ENCODE results near the gene PERP.

PERP gene

GRCh38 chr6:138073264-138073663 lies 34.0 kb downstream of the PERP start:
- no CpG with 5 or more reads among the region's 1 CpG for WGBS, 2 donors (ENCODE audit: extremely low coverage in 2 of 2, insufficient read length in 2 of 2, insufficient replicate concordance in 1 of 2)
- H3K27ac ChIP-seq (replicated peaks; ENCODE audit: low read length) = no peak overlapping the region
- H3K36me3 ChIP-seq (replicated peaks in 1 of 2; ENCODE audit: control insufficient read depth in 2 of 2, insufficient read depth in 2 of 2, low read length in 2 of 2) = no peaks in the 10 kb centered on the region
- no peaks in the 10 kb centered on the region for H3K79me1 ChIP-seq (ENCODE audit: low read depth, low read length)
- no peak overlapping the region for H2BK15ac ChIP-seq (ENCODE audit: low read length)
- H2AK5ac ChIP-seq (ENCODE audit: low read depth, low read length) = no peak overlapping the region
- no peak overlapping the region for H3K9ac ChIP-seq (ENCODE audit: low read depth, low read length, poor library complexity)
- no peak overlapping the region for H3K18ac ChIP-seq (ENCODE audit: low read length)
- DNase-seq (ENCODE audit: low spot score) = no peak
- H3K4ac ChIP-seq (ENCODE audit: low read length) = no peak overlapping the region
- H2BK120ac ChIP-seq (ENCODE audit: low read depth, low read length) = no peak overlapping the region
- H3K23ac ChIP-seq (ENCODE audit: low read depth, low read length, poor library complexity) = no peak overlapping the region
- no peaks in the 10 kb centered on the region for H3K4me1 ChIP-seq (ENCODE audit: control insufficient read depth in 2 of 2, insufficient read depth in 1 of 2, low read depth in 1 of 2, low read length in 2 of 2)
- H2AFZ ChIP-seq (ENCODE audit: low read length) = no peak overlapping the region
- H3K14ac ChIP-seq (ENCODE audit: low read length) = no peak overlapping the region
- no peaks in the 10 kb centered on the region for H3K27me3 ChIP-seq (ENCODE audit: control insufficient read depth in 3 of 3, insufficient read depth in 3 of 3, low read depth in 1 of 3, low read length in 3 of 3)
- peaks cover 0 to 2% of the 10 kb centered on the region in 2 donors for H3K9me3 ChIP-seq (replicated peaks in 1 of 2; ENCODE audit: control insufficient read depth in 2 of 2, insufficient read depth in 1 of 2, low read depth in 1 of 2, low read length in 2 of 2)
- no peak overlapping the region for H2BK12ac ChIP-seq (ENCODE audit: low read length)
- H4K91ac ChIP-seq (ENCODE audit: low read depth, low read length, poor library complexity) = no peak overlapping the region
- H2BK5ac ChIP-seq (ENCODE audit: low read length) = no peak overlapping the region
- H4K8ac ChIP-seq (ENCODE audit: low read depth, low read length) = no peak overlapping the region
- no peak overlapping the region for H3K4me2 ChIP-seq (ENCODE audit: insufficient read depth, low read length, poor library complexity, severe bottlenecking)
- H3K4me3 ChIP-seq (ENCODE audit: low read length in 2 of 2) = no peak overlapping the region

GRCh38 chr6:138063726-138064125 lies 43.5 kb downstream of the PERP start:
- H3K36me3 ChIP-seq (replicated peaks in 1 of 2; ENCODE audit: control insufficient read depth in 2 of 2, insufficient read depth in 2 of 2, low read length in 2 of 2) = no peaks in the 10 kb centered on the region
- H3K18ac ChIP-seq (ENCODE audit: low read length) = no peak overlapping the region
- H4K91ac ChIP-seq (ENCODE audit: low read depth, low read length, poor library complexity) = no peak overlapping the region
- no peak overlapping the region for H2BK15ac ChIP-seq (ENCODE audit: low read length)
- H3K27me3 ChIP-seq (ENCODE audit: control insufficient read depth in 3 of 3, insufficient read depth in 3 of 3, low read depth in 1 of 3, low read length in 3 of 3) = no peaks in the 10 kb centered on the region
- no peak overlapping the region for H3K27ac ChIP-seq (replicated peaks; ENCODE audit: low read length)
- H3K4me3 ChIP-seq (ENCODE audit: low read length in 2 of 2) = no peak overlapping the region
- no peak overlapping the region for H2BK12ac ChIP-seq (ENCODE audit: low read length)
- H3K14ac ChIP-seq (ENCODE audit: low read length) = no peak overlapping the region
- H3K4me2 ChIP-seq (ENCODE audit: insufficient read depth, low read length, poor library complexity, severe bottlenecking) = no peak overlapping the region
- H2AFZ ChIP-seq (ENCODE audit: low read length) = no peak overlapping the region
- H3K23ac ChIP-seq (ENCODE audit: low read depth, low read length, poor library complexity) = no peak overlapping the region
- WGBS, 2 donors (ENCODE audit: extremely low coverage in 2 of 2, insufficient read length in 2 of 2, insufficient replicate concordance in 1 of 2) = no CpG with 5 or more reads among the region's 2 CpGs
- H3K9me3 ChIP-seq (replicated peaks in 1 of 2; ENCODE audit: control insufficient read depth in 2 of 2, insufficient read depth in 1 of 2, low read depth in 1 of 2, low read length in 2 of 2) = no peaks in the 10 kb centered on the region
- no peak overlapping the region for H3K9ac ChIP-seq (ENCODE audit: low read depth, low read length, poor library complexity)
- no peak overlapping the region for H3K4ac ChIP-seq (ENCODE audit: low read length)
- no peak overlapping the region for H2BK120ac ChIP-seq (ENCODE audit: low read depth, low read length)
- H4K8ac ChIP-seq (ENCODE audit: low read depth, low read length) = no peak overlapping the region
- no peak overlapping the region for H2AK5ac ChIP-seq (ENCODE audit: low read depth, low read length)
- DNase-seq (ENCODE audit: low spot score) = no peak
- no peaks in the 10 kb centered on the region for H3K4me1 ChIP-seq (ENCODE audit: control insufficient read depth in 2 of 2, insufficient read depth in 1 of 2, low read depth in 1 of 2, low read length in 2 of 2)
- H2BK5ac ChIP-seq (ENCODE audit: low read length) = no peak overlapping the region
- no peaks in the 10 kb centered on the region for H3K79me1 ChIP-seq (ENCODE audit: low read depth, low read length)

- Histone ChIP-seq H2BK5ac (ENCODE audit: low read length) (no peak overlapping the region), H3K9me3 (replicated peaks in 1 of 2; ENCODE audit: control insufficient read depth in 2 of 2, insufficient read depth in 1 of 2, low read depth in 1 of 2, low read length in 2 of 2) (peaks cover 0 to 3% of the 10 kb centered on the region in 2 donors), H2BK15ac (ENCODE audit: low read length) (no peak overlapping the region), H3K4me3 (ENCODE audit: low read length in 2 of 2) (no peak overlapping the region), H3K18ac (ENCODE audit: low read length) (no peak overlapping the region), H2AK5ac (ENCODE audit: low read depth, low read length) (no peak overlapping the region), H3K27me3 (ENCODE audit: control insufficient read depth in 3 of 3, insufficient read depth in 3 of 3, low read depth in 1 of 3, low read length in 3 of 3) (no peaks in the 10 kb centered on the region), H3K4me2 (ENCODE audit: insufficient read depth, low read length, poor library complexity, severe bottlenecking) (no peak overlapping the region), H3K14ac (ENCODE audit: low read length) (no peak overlapping the region), H4K8ac (ENCODE audit: low read depth, low read length) (no peak overlapping the region), H3K23ac (ENCODE audit: low read depth, low read length, poor library complexity) (no peak overlapping the region), H3K27ac (replicated peaks; ENCODE audit: low read length) (no peak overlapping the region), H2BK120ac (ENCODE audit: low read depth, low read length) (no peak overlapping the region), H3K79me1 (ENCODE audit: low read depth, low read length) (no peaks in the 10 kb centered on the region), H3K9ac (ENCODE audit: low read depth, low read length, poor library complexity) (no peak overlapping the region), H3K4me1 (ENCODE audit: control insufficient read depth in 2 of 2, insufficient read depth in 1 of 2, low read depth in 1 of 2, low read length in 2 of 2) (no peaks in the 10 kb centered on the region), H2AFZ (ENCODE audit: low read length) (no peak overlapping the region), H3K4ac (ENCODE audit: low read length) (no peak overlapping the region), H4K91ac (ENCODE audit: low read depth, low read length, poor library complexity) (no peak overlapping the region), H3K36me3 (replicated peaks in 1 of 2; ENCODE audit: control insufficient read depth in 2 of 2, insufficient read depth in 2 of 2, low read length in 2 of 2) (no peaks in the 10 kb centered on the region), H2BK12ac (ENCODE audit: low read length) (no peak overlapping the region)
- WGBS, 2 donors (ENCODE audit: extremely low coverage in 2 of 2, insufficient read length in 2 of 2, insufficient replicate concordance in 1 of 2) = no CpG with 5 or more reads among the region's 1 CpG
- DNase-seq (ENCODE audit: low spot score) = no peak
These were observed 52.2 kb downstream of the PERP start for GRCh38 chr6:138054982-138055381.

- Histone ChIP-seq H3K36me3 (replicated peaks in 1 of 2; ENCODE audit: control insufficient read depth in 2 of 2, insufficient read depth in 2 of 2, low read length in 2 of 2) (no peaks in the 10 kb centered on the region), H3K79me1 (ENCODE audit: low read depth, low read length) (no peaks in the 10 kb centered on the region), H3K9ac (ENCODE audit: low read depth, low read length, poor library complexity) (no peak overlapping the region), H3K23ac (ENCODE audit: low read depth, low read length, poor library complexity) (no peak overlapping the region), H3K4me1 (ENCODE audit: control insufficient read depth in 2 of 2, insufficient read depth in 1 of 2, low read depth in 1 of 2, low read length in 2 of 2) (no peaks in the 10 kb centered on the region), H2BK120ac (ENCODE audit: low read depth, low read length) (no peak overlapping the region), H4K8ac (ENCODE audit: low read depth, low read length) (no peak overlapping the region), H3K9me3 (replicated peaks in 1 of 2; ENCODE audit: control insufficient read depth in 2 of 2, insufficient read depth in 1 of 2, low read depth in 1 of 2, low read length in 2 of 2) (peaks cover 0 to 3% of the 10 kb centered on the region in 2 donors), H3K27me3 (ENCODE audit: control insufficient read depth in 3 of 3, insufficient read depth in 3 of 3, low read depth in 1 of 3, low read length in 3 of 3) (no peaks in the 10 kb centered on the region), H2BK12ac (ENCODE audit: low read length) (no peak overlapping the region), H3K14ac (ENCODE audit: low read length) (no peak overlapping the region), H3K4me3 (ENCODE audit: low read length in 2 of 2) (no peak overlapping the region), H3K27ac (replicated peaks; ENCODE audit: low read length) (no peak overlapping the region), H3K4me2 (ENCODE audit: insufficient read depth, low read length, poor library complexity, severe bottlenecking) (no peak overlapping the region), H2BK5ac (ENCODE audit: low read length) (no peak overlapping the region), H3K18ac (ENCODE audit: low read length) (no peak overlapping the region), H2BK15ac (ENCODE audit: low read length) (no peak overlapping the region), H4K91ac (ENCODE audit: low read depth, low read length, poor library complexity) (no peak overlapping the region), H2AK5ac (ENCODE audit: low read depth, low read length) (no peak overlapping the region), H3K4ac (ENCODE audit: low read length) (no peak overlapping the region), H2AFZ (ENCODE audit: low read length) (no peak overlapping the region)
- WGBS, 2 donors (ENCODE audit: extremely low coverage in 2 of 2, insufficient read length in 2 of 2, insufficient replicate concordance in 1 of 2) = no CpG with 5 or more reads among the region's 3 CpGs
- DNase-seq (ENCODE audit: low spot score) = no peak
These were observed 54.4 kb downstream of the PERP start for GRCh38 chr6:138052783-138053182.

All from neuronal stem cell (in vitro differentiated cells).